Measurements from ENCODE around the gene SPTLC1. TPM values are rescaled to one million over a fixed set of nuclear protein-coding genes. Genes with fewer than 3 reads are reported as not detected.
"Not testable (repeated sequence)": the region's sequence is repeated elsewhere in the genome, so short reads cannot be mapped to it uniquely, and the experiment has no call there.

Gene SPTLC1
- total RNA-seq, 4 donors from 2014 or later = 124 to 132 (median 127) TPM

DNA sequence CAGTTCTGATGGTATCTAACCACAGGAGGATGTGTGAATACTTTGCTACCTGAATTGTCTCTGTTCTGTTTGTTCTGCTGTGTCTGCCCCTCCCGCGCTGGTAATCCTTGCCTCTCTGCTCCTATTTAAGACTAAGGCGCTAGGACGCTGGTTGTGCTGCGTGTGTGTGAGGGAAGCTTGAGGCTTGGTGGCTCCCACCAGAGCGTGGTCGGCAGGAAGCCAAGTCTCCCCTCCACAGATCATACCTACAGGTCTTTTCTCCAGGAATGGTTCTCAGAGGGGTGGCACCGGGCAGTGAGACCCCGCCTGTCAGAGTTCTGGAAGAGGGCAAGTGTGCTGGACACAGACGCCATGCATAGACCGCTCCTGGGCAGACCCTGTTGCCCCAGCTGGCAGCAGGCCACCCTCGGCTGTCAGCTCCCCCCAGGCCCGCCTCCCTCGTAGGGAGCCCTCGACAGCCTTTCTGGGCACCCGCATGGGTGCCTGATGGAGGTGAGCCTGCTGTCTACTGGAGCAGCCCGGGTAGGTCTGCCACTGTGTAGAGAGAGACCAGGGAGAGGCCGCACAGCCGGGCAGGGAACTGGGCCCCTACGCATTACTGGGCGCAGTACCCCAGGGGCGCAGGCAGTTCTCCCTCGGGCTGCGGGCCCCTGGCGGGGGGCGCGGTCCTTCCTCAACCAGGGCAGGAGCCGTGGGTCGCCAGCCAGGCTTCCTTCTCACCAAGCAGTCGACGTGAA is 111.7 kb downstream of the SPTLC1 start:
- H3K9me3 ChIP-seq = no peaks in the 10 kb centered on the region
- intact Hi-C loops (cut with DNase I) = no loop called here
- no peaks in the 10 kb centered on the region for H3K36me3 ChIP-seq
- no peak for TF ChIP-seq POLR2A (IDR thresholded peaks at IDR 0.05)
- TF ChIP-seq, protein P1, sequence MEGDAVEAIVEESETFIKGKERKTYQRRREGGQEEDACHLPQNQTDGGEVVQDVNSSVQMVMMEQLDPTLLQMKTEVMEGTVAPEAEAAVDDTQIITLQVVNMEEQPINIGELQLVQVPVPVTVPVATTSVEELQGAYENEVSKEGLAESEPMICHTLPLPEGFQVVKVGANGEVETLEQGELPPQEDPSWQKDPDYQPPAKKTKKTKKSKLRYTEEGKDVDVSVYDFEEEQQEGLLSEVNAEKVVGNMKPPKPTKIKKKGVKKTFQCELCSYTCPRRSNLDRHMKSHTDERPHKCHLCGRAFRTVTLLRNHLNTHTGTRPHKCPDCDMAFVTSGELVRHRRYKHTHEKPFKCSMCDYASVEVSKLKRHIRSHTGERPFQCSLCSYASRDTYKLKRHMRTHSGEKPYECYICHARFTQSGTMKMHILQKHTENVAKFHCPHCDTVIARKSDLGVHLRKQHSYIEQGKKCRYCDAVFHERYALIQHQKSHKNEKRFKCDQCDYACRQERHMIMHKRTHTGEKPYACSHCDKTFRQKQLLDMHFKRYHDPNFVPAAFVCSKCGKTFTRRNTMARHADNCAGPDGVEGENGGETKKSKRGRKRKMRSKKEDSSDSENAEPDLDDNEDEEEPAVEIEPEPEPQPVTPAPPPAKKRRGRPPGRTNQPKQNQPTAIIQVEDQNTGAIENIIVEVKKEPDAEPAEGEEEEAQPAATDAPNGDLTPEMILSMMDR (IDR thresholded peaks at IDR 0.05) = no peak
- H3K27me3 ChIP-seq = no peaks in the 10 kb centered on the region
- H3K27ac ChIP-seq = no peak overlapping the region
- no peak overlapping the region for H3K4me3 ChIP-seq (replicated peaks in 1 of 3)
- WGBS, 2 donors = 79 to 92% methylated on average over 8 to 28 of the region's 31 CpGs
- DNase-seq = no peak
- H3K4me1 ChIP-seq = no peaks in the 10 kb centered on the region

DNA sequence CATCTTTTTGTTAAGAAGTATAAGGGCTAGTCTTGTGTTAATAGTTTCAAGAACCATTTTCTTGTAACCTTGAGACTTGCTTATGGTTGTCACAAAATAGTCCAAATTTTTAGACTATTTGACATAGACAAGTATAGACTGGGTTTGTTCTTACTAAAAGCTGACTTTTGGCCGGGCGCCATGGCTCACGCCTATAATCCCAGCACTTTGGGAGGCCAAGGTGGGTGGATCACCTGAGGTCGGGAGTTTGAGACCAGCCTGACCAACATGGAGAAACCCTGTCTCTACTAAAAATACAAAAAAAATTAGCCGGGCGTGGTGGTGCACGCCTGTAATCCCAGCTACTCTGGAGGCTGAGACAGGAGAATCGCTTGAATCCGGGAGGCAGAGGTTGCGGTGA is 113.3 kb downstream of the SPTLC1 start:
- WGBS, 2 donors = 92% methylated on average over 10 of the region's 10 CpGs
- H3K4me1 ChIP-seq; DNase-seq; H3K27me3 ChIP-seq; H3K9me3 ChIP-seq; H3K27ac ChIP-seq; H3K36me3 ChIP-seq; H3K4me3 ChIP-seq (replicated peaks in 1 of 3); intact Hi-C loops (cut with DNase I): not testable (repeated sequence)

DNA sequence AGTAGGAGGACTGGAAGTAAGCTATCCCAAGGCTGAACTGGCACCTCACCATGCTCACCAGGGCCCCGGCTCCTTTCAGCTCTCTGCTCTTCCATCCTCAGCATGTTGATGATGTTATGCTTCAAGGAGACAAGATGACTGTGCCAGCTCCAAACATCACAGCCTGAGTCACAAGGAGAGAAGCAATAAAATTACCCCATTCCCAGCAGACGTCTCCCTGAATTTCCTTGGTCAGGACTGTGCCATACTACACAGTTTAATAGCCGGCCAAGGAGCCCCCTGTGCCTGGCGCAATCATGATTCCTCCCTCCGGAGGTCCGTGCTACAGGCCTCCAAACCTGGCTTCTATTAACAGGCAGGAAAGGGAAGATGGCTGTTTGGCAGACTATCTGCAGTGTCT is 114.0 kb downstream of the SPTLC1 start:
- Histone ChIP-seq H3K4me3 (replicated peaks in 1 of 3) (no peak overlapping the region), H3K27ac (no peak overlapping the region), H3K27me3 (no peaks in the 10 kb centered on the region), H3K36me3 (no peaks in the 10 kb centered on the region), H3K4me1 (no peaks in the 10 kb centered on the region), H3K9me3 (no peaks in the 10 kb centered on the region)
- 69 to 79% methylated on average over 6 of the region's 6 CpGs for WGBS, 2 donors
- no peak for TF ChIP-seq POLR2A (IDR thresholded peaks at IDR 0.05)
- TF ChIP-seq, protein P1 (IDR thresholded peaks at IDR 0.05) = no peak
- no peak for DNase-seq
- intact Hi-C loops (cut with DNase I) = no loop called here

DNA sequence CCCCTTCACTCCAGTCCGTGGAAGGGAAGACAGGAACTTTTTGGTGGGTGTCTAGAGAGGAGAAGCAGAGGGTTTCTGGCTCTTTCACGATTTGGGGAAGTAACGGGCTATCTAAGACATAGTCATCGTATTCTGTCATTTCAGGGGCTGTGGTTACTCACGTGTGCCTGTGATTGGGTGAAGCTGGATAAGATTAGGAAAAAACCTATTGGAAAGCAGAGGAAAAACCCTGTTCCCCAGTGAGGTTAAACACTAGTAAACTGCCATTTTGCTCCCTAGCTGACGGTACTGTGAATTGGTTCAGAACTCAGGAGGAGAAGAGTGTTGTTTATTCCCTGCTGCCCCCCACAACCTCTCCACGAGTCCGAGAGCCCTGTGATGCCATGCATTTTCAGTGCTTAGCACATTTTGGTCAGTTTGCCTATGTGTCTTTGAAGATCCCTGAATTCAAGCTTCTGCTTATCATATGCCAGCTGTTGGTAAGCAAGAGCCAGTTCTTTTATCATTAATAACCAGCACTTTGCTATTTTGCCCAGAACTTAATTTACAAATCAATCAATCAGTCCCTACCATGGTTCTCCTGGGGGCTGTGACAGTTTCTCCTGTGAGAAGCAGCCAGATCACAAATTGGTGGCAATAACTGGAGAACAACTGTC is 120.1 kb downstream of the SPTLC1 start:
- intact Hi-C loops (cut with DNase I) = no loop called here
- Histone ChIP-seq H3K36me3 (no peaks in the 10 kb centered on the region), H3K4me3 (replicated peaks in 1 of 3) (no peak overlapping the region), H3K9me3 (no peaks in the 10 kb centered on the region), H3K27me3 (no peaks in the 10 kb centered on the region), H3K27ac (no peak overlapping the region), H3K4me1 (no peaks in the 10 kb centered on the region)
- TF ChIP-seq, protein P1 (IDR thresholded peaks at IDR 0.05) = no peak
- TF ChIP-seq POLR2A (IDR thresholded peaks at IDR 0.05) = no peak
- no peak for DNase-seq
- 34 to 37% methylated on average over 8 of the region's 8 CpGs for WGBS, 2 donors

DNA sequence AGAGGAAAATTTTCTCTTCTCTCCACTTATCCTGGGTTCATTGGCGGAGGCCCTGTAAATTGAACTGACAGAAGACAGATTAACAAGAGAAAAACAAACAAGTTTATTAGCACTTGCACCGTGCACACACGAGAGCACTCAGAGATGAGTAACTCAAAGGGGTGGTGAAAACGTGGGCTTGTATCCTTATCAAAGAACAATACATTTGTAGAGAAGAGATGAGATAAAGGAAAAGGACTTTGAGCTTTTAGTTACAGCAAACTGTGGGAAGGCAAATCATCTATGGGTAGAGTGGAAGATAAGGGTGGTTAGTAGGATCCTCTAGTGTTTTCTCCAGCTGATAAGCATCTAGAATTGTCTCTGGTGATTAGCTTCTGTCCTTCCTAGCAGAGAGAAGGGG is 120.8 kb downstream of the SPTLC1 start:
- Histone ChIP-seq H3K27me3 (no peaks in the 10 kb centered on the region), H3K36me3 (no peaks in the 10 kb centered on the region), H3K4me3 (replicated peaks in 1 of 3) (no peak overlapping the region), H3K27ac (no peak overlapping the region), H3K9me3 (no peaks in the 10 kb centered on the region), H3K4me1 (no peaks in the 10 kb centered on the region)
- intact Hi-C loops (cut with DNase I) = no loop called here
- DNase-seq = no peak
- TF ChIP-seq, protein P1 (IDR thresholded peaks at IDR 0.05) = no peak
- TF ChIP-seq POLR2A (IDR thresholded peaks at IDR 0.05) = no peak
- 30 to 31% methylated on average over 4 of the region's 4 CpGs for WGBS, 2 donors
